ENCODE measurements around the gene PKD2L2.
"Not testable (repeated sequence)": the region's sequence is repeated elsewhere in the genome, so short reads cannot be mapped to it uniquely, and the experiment has no call there.

PKD2L2 gene

GRCh38 chr5:137888466-137888862 lies 793 bp upstream of the PKD2L2 start:
- DNase-seq (ENCODE audit: low spot score), result no peak

GRCh38 chr5:137890845-137891244 lies 1.6 kb downstream of the PKD2L2 start:
- no peak for DNase-seq (ENCODE audit: low spot score)

GRCh38 chr5:137891849-137892248 lies 2.6 kb downstream of the PKD2L2 start:
- DNase-seq (ENCODE audit: low spot score), result no peak

DNA sequence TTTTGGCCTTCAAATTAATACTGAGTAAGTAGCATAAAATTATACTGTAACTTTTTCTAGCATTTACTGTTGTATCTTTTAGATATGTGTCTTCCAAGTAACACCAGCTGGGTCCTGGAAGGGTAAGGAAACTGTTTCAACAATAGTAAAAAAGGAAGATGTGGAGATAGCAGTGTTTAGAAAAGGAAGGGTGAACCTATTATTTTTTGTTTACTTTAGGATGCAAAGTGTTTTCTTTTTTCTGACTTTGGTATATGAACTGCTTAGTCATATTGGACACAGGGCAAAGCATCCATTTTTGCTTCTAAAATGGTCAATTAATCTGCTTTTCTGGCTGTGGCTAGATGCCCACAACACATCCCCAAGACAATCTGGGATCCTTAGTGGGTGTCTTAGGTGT lies 5.3 kb downstream of the PKD2L2 start:
- no peak for DNase-seq (ENCODE audit: low spot score)

- DNase-seq (ENCODE audit: low spot score), result no peak
Observed at GRCh38 chr5:137896560-137896959, 7.3 kb downstream of the PKD2L2 start.

- no peak for DNase-seq (ENCODE audit: low spot score)
Observed at GRCh38 chr5:137899493-137899892, 10.2 kb downstream of the PKD2L2 start.

- no peak for DNase-seq (ENCODE audit: low spot score)
Observed at GRCh38 chr5:137901011-137901817, 12.0 kb downstream of the PKD2L2 start.

DNA sequence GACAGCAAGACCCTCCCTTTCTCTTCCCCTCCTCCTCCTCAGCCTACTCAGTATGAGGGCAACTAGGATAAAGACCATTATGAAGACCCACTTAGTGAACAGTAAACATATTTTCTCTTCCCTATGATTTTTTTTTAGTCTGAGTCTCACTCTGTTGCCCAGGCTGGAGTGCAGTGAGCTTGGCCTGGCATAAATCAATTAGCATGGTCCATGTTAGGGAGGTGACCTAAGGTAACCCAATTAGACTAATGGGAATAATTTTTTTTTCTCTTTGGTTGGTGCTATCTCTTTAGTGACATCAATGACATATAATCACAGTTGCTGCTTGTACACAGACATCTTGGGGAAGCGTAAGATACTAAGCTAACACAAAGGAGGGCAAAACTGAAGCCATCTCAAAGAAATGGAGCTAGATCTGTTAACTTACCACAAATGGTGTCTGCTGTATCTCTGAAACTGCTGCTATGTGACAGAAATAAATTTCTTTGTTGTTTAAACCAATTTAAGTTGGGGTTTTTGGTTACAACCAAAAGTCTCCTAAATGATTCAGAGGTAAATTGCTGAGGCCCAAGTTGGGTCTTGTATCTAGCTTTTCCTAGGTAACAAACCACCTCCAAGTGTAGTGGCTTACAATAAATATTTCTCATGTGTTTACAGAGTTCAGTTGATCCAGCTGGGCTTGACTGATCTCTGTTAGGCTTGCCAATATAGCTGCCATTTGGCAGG lies 13.3 kb downstream of the PKD2L2 start:
- DNase-seq (ENCODE audit: low spot score), result no peak

- no peak for DNase-seq (ENCODE audit: low spot score)
Observed at GRCh38 chr5:137914758-137915157, 25.5 kb downstream of the PKD2L2 start.

GRCh38 chr5:137916923-137917322 lies 27.7 kb downstream of the PKD2L2 start:
- DNase-seq (ENCODE audit: low spot score), result no peak

- DNase-seq (ENCODE audit: low spot score), result no peak
Observed at GRCh38 chr5:137921931-137922330, 32.7 kb downstream of the PKD2L2 start.

DNA sequence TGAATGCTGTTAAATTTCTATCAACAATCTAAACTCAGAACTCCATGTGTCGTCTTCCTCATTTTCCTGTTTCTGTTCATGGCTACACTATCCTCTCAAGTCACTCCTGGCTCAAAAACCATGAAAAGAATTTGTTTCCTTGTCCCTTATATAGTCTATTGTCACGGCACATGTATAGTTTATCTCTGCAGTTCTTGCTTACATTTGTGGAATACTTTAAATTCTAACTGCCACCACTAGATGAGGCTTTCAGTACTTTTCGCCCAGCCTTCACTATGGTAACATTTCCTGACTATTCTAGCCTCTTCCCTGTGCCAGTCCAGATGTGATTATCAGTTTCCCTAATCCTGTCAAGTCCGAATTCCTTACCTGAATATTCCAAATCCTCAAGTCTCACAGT lies 34.6 kb downstream of the PKD2L2 start:
- DNase-seq (ENCODE audit: low spot score), result no peak

GRCh38 chr5:137932800-137933199 lies 43.5 kb downstream of the PKD2L2 start:
- no peak for DNase-seq (ENCODE audit: low spot score)

- no peak for DNase-seq (ENCODE audit: low spot score)
Observed at GRCh38 chr5:137933491-137933911, 44.2 kb downstream of the PKD2L2 start.

DNA sequence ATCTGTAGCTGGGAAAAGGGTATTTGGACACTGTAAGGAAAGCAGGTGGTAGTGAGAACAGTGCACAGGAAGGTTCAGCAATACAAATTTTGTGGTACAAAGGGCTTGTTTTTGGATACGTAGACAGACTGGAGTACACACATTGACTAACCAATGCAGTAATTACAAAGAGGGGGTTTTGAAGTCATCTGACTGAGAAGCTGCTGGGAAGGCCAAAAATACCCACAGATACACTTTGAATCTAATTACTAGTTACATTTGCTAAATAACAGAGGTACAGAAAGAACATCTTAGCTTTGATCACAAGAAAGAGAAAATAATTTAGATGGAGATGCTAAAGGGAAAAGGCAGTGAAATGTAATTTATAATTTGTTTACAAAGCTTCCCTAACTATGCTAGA lies 45.9 kb downstream of the PKD2L2 start:
- DNase-seq (ENCODE audit: low spot score), result no peak

GRCh38 chr5:137935694-137936093 lies 46.4 kb downstream of the PKD2L2 start:
- no peak for DNase-seq (ENCODE audit: low spot score)

GRCh38 chr5:137937994-137938750 lies 48.9 kb downstream of the PKD2L2 start:
- no peak for DNase-seq (ENCODE audit: low spot score)

- no peak for DNase-seq (ENCODE audit: low spot score)
Observed at GRCh38 chr5:137938751-137939143, 49.5 kb downstream of the PKD2L2 start.

DNA sequence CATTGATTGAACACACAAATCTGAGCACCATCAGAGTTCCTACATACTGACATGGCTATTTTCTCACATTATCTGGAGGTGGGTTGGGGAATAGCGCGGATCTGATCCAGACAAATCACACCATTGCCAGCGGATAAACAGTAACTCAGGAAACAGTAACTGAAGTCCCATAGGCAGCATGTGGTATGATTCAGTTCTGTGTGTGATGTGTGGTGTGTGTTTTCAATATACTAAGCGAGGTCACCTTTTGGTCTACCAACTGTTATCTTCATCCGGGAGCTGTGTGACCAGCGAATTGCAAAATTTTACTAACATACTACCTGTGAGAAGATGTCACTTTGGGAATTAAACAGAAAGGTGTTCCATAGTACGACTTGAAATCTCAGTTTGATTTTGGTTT lies 50.1 kb downstream of the PKD2L2 start:
- DNase-seq (ENCODE audit: low spot score), result no peak

DNA sequence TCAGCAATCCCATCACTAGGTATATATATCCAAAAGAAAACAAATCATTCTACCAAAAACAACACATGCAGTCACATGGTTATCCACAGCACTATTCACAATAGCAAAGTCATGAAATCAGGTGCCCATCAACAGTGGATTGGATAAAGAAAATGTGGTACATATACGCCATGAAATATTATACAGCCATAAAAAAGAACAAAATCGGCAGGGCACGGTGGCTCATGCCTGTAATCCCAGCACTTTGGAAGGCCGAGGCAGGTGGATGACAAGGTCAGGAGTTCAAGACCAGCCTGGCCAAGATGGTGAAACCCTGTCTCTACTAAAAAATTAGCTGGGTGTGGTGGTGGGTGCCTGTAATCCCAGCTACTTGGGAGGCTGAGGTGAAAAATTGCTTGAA lies 55.0 kb downstream of the PKD2L2 start:
- not testable (repeated sequence) for DNase-seq (ENCODE audit: low spot score)

DNA sequence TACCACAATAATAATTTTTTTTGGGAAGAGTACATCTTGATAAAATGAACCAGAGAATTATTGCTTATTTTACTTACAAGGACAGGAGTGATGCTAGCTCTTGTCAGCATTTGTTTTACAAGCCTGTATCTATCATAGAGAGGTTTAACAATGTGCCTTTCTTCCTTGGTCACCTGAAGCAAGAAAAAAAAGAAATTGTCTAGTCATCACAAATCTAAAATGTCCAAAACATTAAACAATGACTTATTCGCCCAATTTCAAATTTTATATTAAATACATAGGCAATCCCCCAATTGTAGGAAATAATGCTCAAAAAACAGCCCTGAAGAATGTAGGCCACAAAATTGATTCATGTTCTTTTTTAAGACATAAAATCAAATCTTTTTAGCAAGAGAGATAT lies 56.6 kb downstream of the PKD2L2 start:
- no peak for DNase-seq (ENCODE audit: low spot score)

DNA sequence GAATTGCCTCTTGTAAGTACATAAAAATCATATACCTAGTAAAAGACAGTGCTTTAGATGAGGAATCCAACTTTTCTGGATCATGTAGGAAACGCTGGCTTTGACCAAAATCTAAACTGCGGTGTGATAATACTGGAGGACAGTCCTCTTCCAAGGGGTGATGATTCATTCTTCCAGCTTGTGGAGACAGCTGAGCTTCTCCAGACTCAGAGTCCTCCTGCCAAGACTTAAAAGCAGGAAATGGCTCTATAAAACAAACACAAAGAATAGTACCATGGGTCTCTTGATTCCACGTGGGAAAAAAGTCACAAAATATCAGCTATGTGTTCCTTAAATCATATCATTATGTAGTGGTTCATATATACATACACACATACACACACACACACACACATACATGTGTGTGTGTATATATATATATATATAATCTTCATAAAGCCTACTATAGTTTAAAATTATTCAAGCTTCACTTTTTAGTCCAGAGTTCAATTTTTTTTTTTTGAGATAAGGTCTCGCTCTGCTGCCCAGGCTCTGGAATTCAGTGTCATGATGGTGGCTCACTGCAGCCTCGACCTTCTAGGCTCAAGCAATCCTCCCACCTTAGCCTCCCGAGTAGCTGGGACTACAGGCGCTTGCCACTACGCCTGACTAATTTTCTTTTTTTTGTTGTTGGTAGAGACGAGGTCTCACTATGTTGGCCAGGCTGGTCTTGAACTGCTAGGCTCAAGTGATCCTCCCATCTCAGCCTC lies 65.0 kb downstream of the PKD2L2 start:
- DNase-seq (ENCODE audit: low spot score), result no peak
